ENCODE measurements around the gene MRPL16.

GRCh38 chr11:59776210-59777066 lies 34.1 kb downstream of the MRPL16 start:
- no peak for TF ChIP-seq CTCF (IDR thresholded peaks at IDR 0.05; ENCODE audit: poor library complexity, severe bottlenecking)
- no peak for TF ChIP-seq EP300 (conservative IDR thresholded peaks at IDR 0.05; ENCODE audit: poor library complexity, severe bottlenecking)
- no peak for TF ChIP-seq RAD21 (conservative IDR thresholded peaks at IDR 0.05)
- no peak for TF ChIP-seq REST (IDR thresholded peaks at IDR 0.05; ENCODE audit: borderline replicate concordance)
- TF ChIP-seq EZH2 (IDR thresholded peaks at IDR 0.05; ENCODE audit: borderline replicate concordance, insufficient read depth, low read length, poor library complexity, severe bottlenecking), result no peak
- no peak for TF ChIP-seq POLR2AphosphoS5 (IDR thresholded peaks at IDR 0.05)
